HG02885 (cell line): ENCODE measurements around the gene HIVEP3.

Source experiments
- ATAC-seq: cut with Tn5 transposase; IDR thresholded peaks from one replicate; pipeline ENCODE4 v1.9.1; 2021; ENCODE audit warnings: mild to moderate bottlenecking; ENCODE audit not compliant: unreplicated experiment, poor library complexity

The HIVEP3 gene

GRCh38 chr1:41822866-41823265 lies 95.9 kb downstream of the HIVEP3 start:
- ATAC-seq, result no peak

- ATAC-seq, result no peak
These were observed 98.9 kb downstream of the HIVEP3 start for GRCh38 chr1:41819843-41820242.

- no peak for ATAC-seq
These were observed 99.7 kb downstream of the HIVEP3 start for GRCh38 chr1:41819069-41819468.

- no peak for ATAC-seq
These were observed 102.7 kb downstream of the HIVEP3 start for GRCh38 chr1:41816061-41816460.

GRCh38 chr1:41813755-41814745 lies 104.7 kb downstream of the HIVEP3 start:
- no peak for ATAC-seq

GRCh38 chr1:41813226-41813625 lies 105.5 kb downstream of the HIVEP3 start:
- ATAC-seq, result no peak

- ATAC-seq, result no peak
These were observed 106.3 kb downstream of the HIVEP3 start for GRCh38 chr1:41812453-41812852.

GRCh38 chr1:41812051-41812450 lies 106.7 kb downstream of the HIVEP3 start:
- no peak for ATAC-seq

- no peak for ATAC-seq
These were observed 107.5 kb downstream of the HIVEP3 start for GRCh38 chr1:41811051-41811795.

GRCh38 chr1:41810446-41810845 lies 108.3 kb downstream of the HIVEP3 start:
- no peak for ATAC-seq

GRCh38 chr1:41809692-41810091 lies 109.0 kb downstream of the HIVEP3 start:
- ATAC-seq, result no peak

GRCh38 chr1:41807390-41807789 lies 111.3 kb downstream of the HIVEP3 start:
- no peak for ATAC-seq

- no peak for ATAC-seq
These were observed 112.1 kb downstream of the HIVEP3 start for GRCh38 chr1:41806472-41807155.

- no peak for ATAC-seq
These were observed 112.8 kb downstream of the HIVEP3 start for GRCh38 chr1:41805771-41806471.

- no peak for ATAC-seq
These were observed 114.5 kb downstream of the HIVEP3 start for GRCh38 chr1:41804176-41804575.

GRCh38 chr1:41803656-41804055 lies 115.1 kb downstream of the HIVEP3 start:
- no peak for ATAC-seq

- ATAC-seq, result peak; percentile 35
These were observed 115.9 kb downstream of the HIVEP3 start for GRCh38 chr1:41802532-41803501.

- peak; percentile 41 for ATAC-seq
These were observed 118.4 kb downstream of the HIVEP3 start for GRCh38 chr1:41800311-41800829.

GRCh38 chr1:41799723-41800122 lies 119.0 kb downstream of the HIVEP3 start:
- no peak for ATAC-seq
